SK-N-SH (cell line): ENCODE results near the gene COL23A1. TPM values are rescaled to one million over a fixed set of nuclear protein-coding genes. Genes with fewer than 3 reads are reported as not detected.

ENCODE experiments used
- CTCF ChIA-PET: fragments of 300-600, 350-600 bp; formaldehyde crosslinking; extraction: SDS; loops from one replicate; lab custom pipeline; 2021; lab: Yijun Ruan, JAX
- POLR2A ChIA-PET: fragments of 350-600 bp; sonication (Branson Sonifier 250); formaldehyde crosslinking; extraction: SDS; loops from one replicate; lab custom pipeline; 2020; ENCODE audit warnings: antibody characterized with exemption, inconsistent platforms; lab: Yijun Ruan, JAX
- DNase-seq: peaks from one replicate; pipeline ENCODE4 v3.0.0; 2012
- H2AFZ ChIP-seq: fragments of 200-600 bp; sonication (generic); 2 replicates; pipeline ENCODE4 v1.8.1; 2016; ENCODE audit warnings: antibody characterized with exemption, mild to moderate bottlenecking, low read depth
- H3F3A ChIP-seq: fragments of 200-600 bp; sonication (generic); replicated peaks from 2 replicates; pipeline ENCODE3; 2016; ENCODE audit warnings: antibody characterized with exemption, mild to moderate bottlenecking; ENCODE audit not compliant: insufficient read depth
- H3K27ac ChIP-seq, 2 experiments: fragments of 200-500 bp in 1 of 2; fragments of 200-600 bp in 1 of 2; sonication (Bioruptor generic) in 1 of 2; sonication (generic), shearing (Covaris generic) in 1 of 2; 2 replicates each; pipeline versions ENCODE4 v1.5.1 to v1.6.1; 2014 to 2016; ENCODE audit warnings: low read depth in 2 of 2, inconsistent platforms in 1 of 2, low read length in 1 of 2, mild to moderate bottlenecking in 1 of 2, mixed read lengths in 1 of 2
- H3K27me3 ChIP-seq: fragments of 200-600 bp; sonication (generic), shearing (Covaris generic); 2 replicates; pipeline ENCODE4 v1.6.1; 2016; ENCODE audit warnings: mixed run types; ENCODE audit not compliant: insufficient read depth
- H3K36me3 ChIP-seq, 2 experiments: fragments of 200-500 bp in 1 of 2; fragments of 200-600 bp in 1 of 2; sonication (Bioruptor generic) in 1 of 2; sonication (generic) in 1 of 2; replicated peaks in 1 of 2; 2 replicates each; pipeline versions ENCODE3 to v1.5.1; 2014 to 2016; ENCODE audit warnings: low read length in 1 of 2, mild to moderate bottlenecking in 1 of 2; ENCODE audit not compliant: insufficient read depth in 2 of 2, control insufficient read depth in 1 of 2
- H3K4me1 ChIP-seq, 2 experiments: fragments of 200-500 bp in 1 of 2; fragments of 200-600 bp in 1 of 2; sonication (Bioruptor generic) in 1 of 2; sonication (generic), shearing (Covaris generic) in 1 of 2; 2 replicates each; pipeline versions ENCODE4 v1.5.1 to v1.6.1; 2014 to 2016; ENCODE audit warnings: low read depth in 1 of 2, low read length in 1 of 2, mixed run types in 1 of 2; ENCODE audit not compliant: insufficient read depth in 2 of 2, control insufficient read depth in 1 of 2
- H3K4me2 ChIP-seq: fragments of 200-600 bp; sonication (generic), shearing (Covaris generic); 2 replicates; pipeline ENCODE4 v1.6.1; 2017; ENCODE audit warnings: mixed run types
- H3K4me3 ChIP-seq, 2 experiments: fragments of 200-500 bp in 1 of 2; fragments of 200-600 bp in 1 of 2; sonication (Bioruptor generic) in 1 of 2; sonication (generic), shearing (Covaris generic) in 1 of 2; 2 replicates each; pipeline versions ENCODE4 v1.5.1 to v1.8.1; 2014 to 2016; ENCODE audit warnings: low read depth in 2 of 2, inconsistent platforms in 1 of 2, low read length in 1 of 2, mild to moderate bottlenecking in 1 of 2, mixed read lengths in 1 of 2, moderate library complexity in 1 of 2
- H3K79me2 ChIP-seq: fragments of 200-600 bp; sonication (generic); 2 replicates; pipeline ENCODE4 v1.8.1; 2017; ENCODE audit warnings: mild to moderate bottlenecking; ENCODE audit not compliant: insufficient read depth
- H3K9ac ChIP-seq: fragments of 200-600 bp; sonication (generic); 2 replicates; pipeline ENCODE4 v1.6.1; 2017; ENCODE audit warnings: mixed run types
- H3K9me2 ChIP-seq: fragments of 200-600 bp; sonication (generic); 2 replicates; pipeline ENCODE4 v1.6.1; 2017; ENCODE audit warnings: mixed run types
- H3K9me3 ChIP-seq: fragments of 200-600 bp; sonication (generic); 2 replicates; pipeline ENCODE4 v1.6.1; 2017; ENCODE audit warnings: mixed run types, mild to moderate bottlenecking, moderate library complexity
- H4K20me1 ChIP-seq: fragments of 200-600 bp; sonication (generic); 2 replicates; pipeline ENCODE4 v1.6.1; 2017; ENCODE audit warnings: mild to moderate bottlenecking, mixed run types; ENCODE audit not compliant: insufficient read depth
- CHD2 ChIP-seq: fragments of 150-350 bp; IDR thresholded peaks from 2 replicates; pipeline ENCODE4 v1.6.1; 2018; ENCODE audit warnings: low read length; ENCODE audit not compliant: partially characterized antibody
- ELF1 ChIP-seq: IDR thresholded peaks from 2 replicates; pipeline ENCODE4 v1.4.0; 2012
- EP300 ChIP-seq, 2 experiments: IDR thresholded peaks; 2 replicates each; pipeline versions ENCODE4 v1.4.0 to v1.6.1; 2012; ENCODE audit warnings: borderline replicate concordance in 1 of 2, low read depth in 1 of 2, low read length in 1 of 2
- FOSL2 ChIP-seq: IDR thresholded peaks from 2 replicates; pipeline ENCODE4 v1.4.0; 2012; ENCODE audit warnings: low read depth, mild to moderate bottlenecking, moderate library complexity, borderline replicate concordance
- GATA2 ChIP-seq: sonication (generic); formaldehyde crosslinking; IDR thresholded peaks from 2 replicates; pipeline ENCODE4 v1.5.0; 2020; ENCODE audit warnings: mild to moderate bottlenecking, missing genetic modification reagents
- IRF3 ChIP-seq: fragments of 150-350 bp; IDR thresholded peaks from 2 replicates; pipeline ENCODE4 v1.6.1; 2016; ENCODE audit warnings: mild to moderate bottlenecking, low read depth, low read length
- JUND ChIP-seq: IDR thresholded peaks from 2 replicates; pipeline ENCODE4 v1.4.0; 2012
- MAX ChIP-seq: IDR thresholded peaks from 2 replicates; pipeline ENCODE4 v1.4.0; 2012; ENCODE audit warnings: low read depth
- MEF2A ChIP-seq: IDR thresholded peaks from 2 replicates; pipeline ENCODE4 v1.4.0; 2012; ENCODE audit warnings: low read depth, borderline replicate concordance
- MXI1 ChIP-seq: IDR thresholded peaks from 2 replicates; pipeline ENCODE4 v1.6.1; 2012; ENCODE audit warnings: mild to moderate bottlenecking, low read depth, low read length, improper control_type of control experiment
- NRF1 ChIP-seq: IDR thresholded peaks from 2 replicates; pipeline ENCODE4 v1.6.1; 2012; ENCODE audit warnings: low read depth, mild to moderate bottlenecking, low read length
- PBX3 ChIP-seq: IDR thresholded peaks from 2 replicates; pipeline ENCODE4; 2012
- RAD21 ChIP-seq: IDR thresholded peaks from 2 replicates; pipeline ENCODE4 v1.6.1; 2012; ENCODE audit warnings: mild to moderate bottlenecking, low read length
- RXRA ChIP-seq: IDR thresholded peaks from 2 replicates; pipeline ENCODE4 v1.4.0; 2012; ENCODE audit warnings: low read depth, mild to moderate bottlenecking, borderline replicate concordance
- SIN3A ChIP-seq: IDR thresholded peaks from 2 replicates; pipeline ENCODE4 v1.6.1; 2012; ENCODE audit warnings: low read depth, mild to moderate bottlenecking, low read length, moderate library complexity, borderline replicate concordance
- SMC3 ChIP-seq: IDR thresholded peaks from 2 replicates; pipeline ENCODE4 v1.6.1; 2012; ENCODE audit warnings: low read depth, low read length, improper control_type of control experiment
- TAF1 ChIP-seq: IDR thresholded peaks from 2 replicates; pipeline ENCODE4 v1.6.1; 2012; ENCODE audit warnings: low read depth, mild to moderate bottlenecking, low read length, moderate library complexity, borderline replicate concordance
- TCF12 ChIP-seq: IDR thresholded peaks from 2 replicates; pipeline ENCODE4 v1.4.0; 2012
- TEAD4 ChIP-seq: IDR thresholded peaks from 2 replicates; pipeline ENCODE4 v1.4.0; 2012; ENCODE audit warnings: mild to moderate bottlenecking, borderline replicate concordance; ENCODE audit not compliant: insufficient read depth
- USF2 ChIP-seq: fragments of 150-350 bp; IDR thresholded peaks from 2 replicates; pipeline ENCODE4 v1.6.1; 2017; ENCODE audit warnings: antibody characterized with exemption, low read length, low read depth, borderline replicate concordance
- WGBS: methylation state at CpG from one replicate; pipeline ENCODE4 v1.1.6; 2017; ENCODE audit warnings: low lambda C conversion rate; 5-methylcytosine and 5-hydroxymethylcytosine counted together
- polyA plus RNA-seq, 3 experiments: library from polyadenylated mRNA; depleted of rRNA; stranded (reverse); fragments of >200 nt; gene quantifications; 2 replicates each; pipeline ENCODE4 v1.2.3, GENCODE V29; 2012
- TF ChIP-seq, protein P1 (sequence below): IDR thresholded peaks from 2 replicates; pipeline ENCODE4 v1.4.0; 2012; ENCODE audit warnings: low read depth, borderline replicate concordance

Gene COL23A1
- polyA plus RNA-seq, 1 of the 3 experiments (the other 2 are of a cell fraction): 0.10 TPM

GRCh38 chr5:178346607-178347334, 243.4 kb downstream of the COL23A1 start:
- Histone ChIP-seq H3K4me2 (no peak overlapping the region), H3K27ac (peak overlapping the region in 1 of 2 experiments; percentile 88; a peak in 2 of 4 replicates), H3K9me3 (no peaks in the 10 kb centered on the region), H3K4me1 (peaks cover 0 to 53% of the 10 kb centered on the region in 2 experiments; a peak in 2 of 4 replicates), H3K79me2 (no peaks in the 10 kb centered on the region), H4K20me1 (no peaks in the 10 kb centered on the region), H3K9me2 (no peaks in the 10 kb centered on the region), H2AFZ (no peak overlapping the region), H3K9ac (no peak overlapping the region), H3K4me3 (no peak overlapping the region), H3F3A (no peaks in the 10 kb centered on the region), H3K36me3 (no peaks in the 10 kb centered on the region), H3K27me3 (no peaks in the 10 kb centered on the region)
- TF ChIP-seq RAD21 (no peak), MXI1 (no peak), ELF1 (no peak), TAF1 (no peak), MAX (no peak), JUND (no peak), PBX3 (no peak), SIN3A (no peak)
- POLR2A ChIA-PET: interaction anchor here (0.6 kb wide), 1 partner anchor 15 kb away, joined by 6 read pairs; no protein-coding TSS in a partner anchor
- CTCF ChIA-PET: interaction anchor here (0.6 to 1.2 kb wide), 3 partner anchors 66 to 243 kb away, joined by 3 read pairs; partner anchors contain the start of gene COL23A1
- DNase-seq: no peak
- WGBS: 58% methylated on average over 16 of the region's 20 CpGs

- no peaks in the 10 kb centered on the region for H3F3A ChIP-seq
- peaks cover 0 to 43% of the 10 kb centered on the region in 2 experiments; a peak in 2 of 4 replicates for H3K4me1 ChIP-seq
- WGBS: 40% methylated on average over 6 of the region's 6 CpGs
- no peaks in the 10 kb centered on the region for H3K9me2 ChIP-seq
- no peaks in the 10 kb centered on the region for H3K9me3 ChIP-seq
- no peaks in the 10 kb centered on the region for H3K36me3 ChIP-seq
- H2AFZ ChIP-seq: no peak overlapping the region
- no peaks in the 10 kb centered on the region for H3K27me3 ChIP-seq
- no peak overlapping the region for H3K4me2 ChIP-seq
- no peak overlapping the region for H3K9ac ChIP-seq
- no peaks in the 10 kb centered on the region for H3K79me2 ChIP-seq
- ChIA-PET CTCF (interaction anchor here (1.2 kb wide), 1 partner anchor 248 kb away, joined by 4 read pairs; no protein-coding TSS in a partner anchor), POLR2A (no interaction called here)
- no peak for DNase-seq
- H3K27ac ChIP-seq: peak overlapping the region in 1 of 2 experiments; percentile 22; a peak in 1 of 4 replicates
- no peak overlapping the region for H3K4me3 ChIP-seq
- TF ChIP-seq SMC3 (no peak), CHD2 (no peak), RXRA (no peak), EP300 (IDR thresholded peaks at IDR 0.05; ENCODE audit: borderline replicate concordance in 1 of 2, low read depth in 1 of 2, low read length in 1 of 2) (no peak), USF2 (no peak), NRF1 (no peak), GATA2 (CRISPR knock-in tag) (no peak), TEAD4 (no peak), PBX3 (no peak), IRF3 (no peak), MEF2A (no peak), TCF12 (no peak), FOSL2 (no peak)
- TF ChIP-seq, protein P1, sequence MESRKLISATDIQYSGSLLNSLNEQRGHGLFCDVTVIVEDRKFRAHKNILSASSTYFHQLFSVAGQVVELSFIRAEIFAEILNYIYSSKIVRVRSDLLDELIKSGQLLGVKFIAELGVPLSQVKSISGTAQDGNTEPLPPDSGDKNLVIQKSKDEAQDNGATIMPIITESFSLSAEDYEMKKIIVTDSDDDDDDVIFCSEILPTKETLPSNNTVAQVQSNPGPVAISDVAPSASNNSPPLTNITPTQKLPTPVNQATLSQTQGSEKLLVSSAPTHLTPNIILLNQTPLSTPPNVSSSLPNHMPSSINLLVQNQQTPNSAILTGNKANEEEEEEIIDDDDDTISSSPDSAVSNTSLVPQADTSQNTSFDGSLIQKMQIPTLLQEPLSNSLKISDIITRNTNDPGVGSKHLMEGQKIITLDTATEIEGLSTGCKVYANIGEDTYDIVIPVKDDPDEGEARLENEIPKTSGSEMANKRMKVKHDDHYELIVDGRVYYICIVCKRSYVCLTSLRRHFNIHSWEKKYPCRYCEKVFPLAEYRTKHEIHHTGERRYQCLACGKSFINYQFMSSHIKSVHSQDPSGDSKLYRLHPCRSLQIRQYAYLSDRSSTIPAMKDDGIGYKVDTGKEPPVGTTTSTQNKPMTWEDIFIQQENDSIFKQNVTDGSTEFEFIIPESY: no peak
- H4K20me1 ChIP-seq: no peaks in the 10 kb centered on the region
Observed at GRCh38 chr5:178343306-178343705, 246.9 kb downstream of the COL23A1 start.
